GM23338 (cell line): ENCODE data around the gene OSBPL7. TPM values are rescaled to one million over a fixed set of nuclear protein-coding genes. Genes with fewer than 3 reads are reported as not detected.

Experiments
- ATAC-seq: fragments of 200-7000 bp; cut with Tn5 transposase; 3 replicates; pipeline ENCODE4 v1.9.1; 2020
- DNase-seq: peaks from one replicate; pipeline ENCODE4 v3.0.0-alpha.2; 2015; ENCODE audit warnings: low spot score
- H2AFZ ChIP-seq: fragments of 200-600 bp; sonication (generic); 2 replicates; pipeline ENCODE4 v1.8.0; 2016; ENCODE audit warnings: antibody characterized with exemption, mild to moderate bottlenecking, moderate library complexity
- H3F3A ChIP-seq: fragments of 200-600 bp; sonication (generic); replicated peaks from 2 replicates; pipeline ENCODE4 v1.8.0; 2017; ENCODE audit warnings: antibody characterized with exemption, mixed run types, low read depth
- H3K27ac ChIP-seq: fragments of 200-600 bp; sonication (generic); 2 replicates; pipeline ENCODE4 v1.6.1; 2016; ENCODE audit warnings: low read depth
- H3K27me3 ChIP-seq: fragments of 200-600 bp; sonication (generic); 2 replicates; pipeline ENCODE4 v1.8.0; 2016; ENCODE audit warnings: mild to moderate bottlenecking, mixed run types, moderate library complexity; ENCODE audit not compliant: insufficient read depth
- H3K36me3 ChIP-seq: fragments of 200-600 bp; sonication (generic); 2 replicates; pipeline ENCODE4 v1.8.0; 2016; ENCODE audit warnings: mild to moderate bottlenecking; ENCODE audit not compliant: insufficient read depth
- H3K4me1 ChIP-seq: fragments of 200-600 bp; sonication (generic); 2 replicates; pipeline ENCODE4 v1.8.0; 2016; ENCODE audit warnings: mild to moderate bottlenecking, moderate library complexity; ENCODE audit not compliant: insufficient read depth
- H3K4me2 ChIP-seq: fragments of 200-600 bp; sonication (generic); 2 replicates; pipeline ENCODE4 v1.7.1; 2017; ENCODE audit warnings: mixed run types
- H3K4me3 ChIP-seq: fragments of 200-600 bp; sonication (generic); 2 replicates; pipeline ENCODE4 v1.6.1; 2016; ENCODE audit warnings: mixed run types
- H3K79me2 ChIP-seq: fragments of 200-600 bp; sonication (generic); replicated peaks from 2 replicates; pipeline ENCODE4 v1.8.0; 2017; ENCODE audit warnings: mild to moderate bottlenecking; ENCODE audit not compliant: insufficient read depth
- H3K9me2 ChIP-seq: fragments of 200-600 bp; sonication (generic); 2 replicates; pipeline ENCODE4 v1.8.0; 2017; ENCODE audit not compliant: insufficient read depth
- H4K20me1 ChIP-seq: fragments of 200-600 bp; sonication (generic); replicated peaks from 2 replicates; pipeline ENCODE4 v1.8.0; 2017; ENCODE audit warnings: mild to moderate bottlenecking; ENCODE audit not compliant: insufficient read depth
- H3K27ac Mint-ChIP-seq: 2 replicates; pipeline ENCODE4 v1.8.0; 2020; ENCODE audit warnings: inconsistent platforms, mild to moderate bottlenecking, moderate library complexity, mixed read lengths
- H3K27me3 Mint-ChIP-seq: 3 replicates; pipeline ENCODE4 v1.8.0; 2022; ENCODE audit warnings: low read depth, mild to moderate bottlenecking, moderate library complexity, mixed read lengths, inconsistent platforms; ENCODE audit not compliant: insufficient read depth, poor library complexity
- H3K36me3 Mint-ChIP-seq: 3 replicates; pipeline ENCODE4 v1.8.0; 2021; ENCODE audit warnings: low read depth, mild to moderate bottlenecking, inconsistent platforms, moderate library complexity, mixed read lengths
- H3K4me1 Mint-ChIP-seq: 3 replicates; pipeline ENCODE4 v1.8.0; 2020; ENCODE audit warnings: mild to moderate bottlenecking, inconsistent platforms, mixed read lengths
- H3K4me3 Mint-ChIP-seq: 3 replicates; pipeline ENCODE4 v1.8.0; 2021; ENCODE audit warnings: moderate library complexity, mild to moderate bottlenecking, inconsistent platforms, mixed read lengths
- H3K9me3 Mint-ChIP-seq: 3 replicates; pipeline ENCODE4 v1.8.0; 2020; ENCODE audit warnings: moderate library complexity, mild to moderate bottlenecking, inconsistent platforms, mixed read lengths
- CREB1 ChIP-seq: fragments of 250-450 bp; sonication (Bioruptor Pico); IDR thresholded peaks from 2 replicates; pipeline ENCODE4 v1.5.0; 2020; ENCODE audit warnings: low read depth, mild to moderate bottlenecking, moderate library complexity
- STAT1 ChIP-seq: IDR thresholded peaks from one replicate; pipeline ENCODE4 v1.6.1; 2016; ENCODE audit warnings: antibody characterized with exemption; ENCODE audit not compliant: unreplicated experiment
- ZNF462 ChIP-seq: fragments of 250-450 bp; sonication (Bioruptor Pico); IDR thresholded peaks from 2 replicates; pipeline ENCODE4 v1.5.0; 2020; ENCODE audit warnings: mild to moderate bottlenecking, moderate library complexity
- polyA plus RNA-seq: library from polyadenylated mRNA; unstranded; fragments of >200 nt; fragmentation: Nextera tagmentation; extraction: Ambion mirVana; gene quantifications from 2 replicates; pipeline ENCODE4 v1.2.1, GENCODE V29; 2016
- total RNA-seq: library from RNA; depleted of rRNA; stranded (reverse); fragments of >200 nt; shearing (Covaris generic); gene quantifications from 2 replicates; pipeline ENCODE4 v1.2.3, GENCODE V29; 2014
- TF ChIP-seq, protein P1 (sequence below), 2 experiments: fragments of 200-600 bp in 1 of 2; sonication (generic) in 1 of 2; conservative IDR thresholded peaks; 2 replicates each; pipeline versions ENCODE4 v1.5.1 to v1.6.1; 2016 to 2017; ENCODE audit warnings: antibody characterized with exemption in 2 of 2, low read depth in 2 of 2, mild to moderate bottlenecking in 2 of 2, moderate library complexity in 1 of 2

The OSBPL7 gene
- total and polyA plus RNA-seq, 2 experiments from 2014 or later: 3.4 to 8.1 TPM

DNA sequence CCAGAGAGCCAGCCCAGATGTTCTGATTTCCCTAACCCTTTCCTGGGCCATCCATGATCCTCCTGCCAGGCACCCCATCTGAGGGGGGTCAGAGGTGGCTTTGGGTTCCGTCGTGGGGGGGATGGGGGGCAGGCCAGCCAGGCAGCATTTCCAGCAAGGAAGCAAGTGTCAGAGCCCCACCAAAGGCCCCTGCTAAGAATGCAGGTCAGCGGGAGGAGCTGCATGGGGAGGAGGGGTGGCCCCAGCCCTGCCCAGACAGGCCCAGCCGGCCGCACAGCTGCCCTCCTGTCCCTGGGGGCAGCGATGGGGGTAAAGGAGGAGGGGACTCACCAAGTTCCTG lies 21.8 kb upstream of the OSBPL7 start:
- DNase-seq (no peak), ATAC-seq (no peak)
- H3K27me3 Mint-ChIP-seq: peaks cover 47% of the 10 kb centered on the region

More for the DNA sequence above, 21.8 kb upstream of the OSBPL7 start:
- Mint-ChIP-seq H3K4me1 (peaks cover 50% of the 10 kb centered on the region), H3K4me3 (peak overlapping the region; percentile 22; the same call in 2 of the 3 replicates), H3K36me3 (peaks cover 3% of the 10 kb centered on the region; the same call in 1 of the 3 replicates), H3K27ac (no peak overlapping the region), H3K9me3 (no peaks in the 10 kb centered on the region)
- H2AFZ ChIP-seq: no peak overlapping the region; the same call in 1 of the 2 replicates
- H3K4me1 ChIP-seq: peaks cover 23% of the 10 kb centered on the region; the same call in 1 of the 2 replicates
- H3K79me2 ChIP-seq: no peaks in the 10 kb centered on the region; the same call in 1 of the 2 replicates
- H3K36me3 ChIP-seq: no peaks in the 10 kb centered on the region
- no peak overlapping the region for H3K4me3 ChIP-seq
- TF ChIP-seq ZNF462 (CRISPR knock-in tag): no peak
- no peak for TF ChIP-seq STAT1
- no peak for TF ChIP-seq CREB1
- TF ChIP-seq, protein P1, sequence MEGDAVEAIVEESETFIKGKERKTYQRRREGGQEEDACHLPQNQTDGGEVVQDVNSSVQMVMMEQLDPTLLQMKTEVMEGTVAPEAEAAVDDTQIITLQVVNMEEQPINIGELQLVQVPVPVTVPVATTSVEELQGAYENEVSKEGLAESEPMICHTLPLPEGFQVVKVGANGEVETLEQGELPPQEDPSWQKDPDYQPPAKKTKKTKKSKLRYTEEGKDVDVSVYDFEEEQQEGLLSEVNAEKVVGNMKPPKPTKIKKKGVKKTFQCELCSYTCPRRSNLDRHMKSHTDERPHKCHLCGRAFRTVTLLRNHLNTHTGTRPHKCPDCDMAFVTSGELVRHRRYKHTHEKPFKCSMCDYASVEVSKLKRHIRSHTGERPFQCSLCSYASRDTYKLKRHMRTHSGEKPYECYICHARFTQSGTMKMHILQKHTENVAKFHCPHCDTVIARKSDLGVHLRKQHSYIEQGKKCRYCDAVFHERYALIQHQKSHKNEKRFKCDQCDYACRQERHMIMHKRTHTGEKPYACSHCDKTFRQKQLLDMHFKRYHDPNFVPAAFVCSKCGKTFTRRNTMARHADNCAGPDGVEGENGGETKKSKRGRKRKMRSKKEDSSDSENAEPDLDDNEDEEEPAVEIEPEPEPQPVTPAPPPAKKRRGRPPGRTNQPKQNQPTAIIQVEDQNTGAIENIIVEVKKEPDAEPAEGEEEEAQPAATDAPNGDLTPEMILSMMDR (conservative IDR thresholded peaks at IDR 0.05; ENCODE audit: low read depth in 2 of 2): 0 out of 4 replicates have a peak, but pooled peaks of 1 of the 2 experiments have one; percentile 4
- no peak overlapping the region for H3K27ac ChIP-seq
- peaks cover 6% of the 10 kb centered on the region; the same call in 1 of the 2 replicates for H3F3A ChIP-seq
- H3K9me2 ChIP-seq: no peaks in the 10 kb centered on the region
- H4K20me1 ChIP-seq: no peaks in the 10 kb centered on the region; the same call in 1 of the 2 replicates
- H3K27me3 ChIP-seq: peaks cover 49% of the 10 kb centered on the region
- peak overlapping the region; percentile 68 for H3K4me2 ChIP-seq
